H1 (cell line): Measurements from ENCODE around the gene NDNF. TPM values are rescaled to one million over a fixed set of nuclear protein-coding genes. Genes with fewer than 3 reads are reported as not detected.

ENCODE experiments used
- CHD7 ChIP-seq: fragments of 300-600 bp; sonication (generic); IDR thresholded peaks from 2 replicates; pipeline ENCODE4 v1.7.1; 2012; ENCODE audit warnings: low read length, moderate library complexity, mild to moderate bottlenecking, inconsistent platforms; ENCODE audit not compliant: insufficient replicate concordance
- HDAC2 ChIP-seq, 2 experiments: fragments of 300-600 bp in 1 of 2; sonication (generic) in 1 of 2; IDR thresholded peaks; 2 replicates each; pipeline ENCODE4 v1.6.1; 2011 to 2012; ENCODE audit warnings: low read depth in 2 of 2, low read length in 2 of 2, mild to moderate bottlenecking in 2 of 2, moderate library complexity in 2 of 2, borderline replicate concordance in 1 of 2, inconsistent platforms in 1 of 2
- HDAC6 ChIP-seq: IDR thresholded peaks from one replicate; pipeline ENCODE4 v1.7.1; 2012; ENCODE audit warnings: low read depth, mild to moderate bottlenecking, inconsistent platforms, low read length, moderate library complexity
- JUN ChIP-seq: IDR thresholded peaks from 2 replicates; pipeline ENCODE4 v1.6.1; 2011; ENCODE audit warnings: low read depth, mild to moderate bottlenecking, improper control_type of control experiment, low read length
- POLR2AphosphoS5 ChIP-seq: IDR thresholded peaks from 2 replicates; pipeline ENCODE4 v1.6.1; 2011; ENCODE audit warnings: low read depth, low read length
- RNF2 ChIP-seq: fragments of 200-900, 300-1000 bp; sonication (generic); IDR thresholded peaks from 2 replicates; pipeline ENCODE4 v1.7.1; 2016; ENCODE audit warnings: borderline replicate concordance, low read depth, mild to moderate bottlenecking, antibody characterized with exemption, low read length; ENCODE audit not compliant: poor library complexity, severe bottlenecking; ENCODE audit errors: missing control alignments
- SAP30 ChIP-seq: fragments of 300-600 bp; sonication (generic); IDR thresholded peaks from 2 replicates; pipeline ENCODE4 v1.7.1; 2012; ENCODE audit warnings: low read length, moderate library complexity, mild to moderate bottlenecking, inconsistent platforms; ENCODE audit not compliant: insufficient read depth, insufficient replicate concordance
- SIX5 ChIP-seq: IDR thresholded peaks from 2 replicates; pipeline ENCODE4 v1.6.1; 2011; ENCODE audit warnings: mild to moderate bottlenecking, low read depth, low read length
- SP1 ChIP-seq: IDR thresholded peaks from 2 replicates; pipeline ENCODE4 v1.6.1; 2011; ENCODE audit warnings: low read depth, low read length
- TBP ChIP-seq: IDR thresholded peaks from 2 replicates; pipeline ENCODE4 v1.6.1; 2011; ENCODE audit warnings: low read depth, low read length, improper control_type of control experiment
- TEAD4 ChIP-seq: IDR thresholded peaks from 2 replicates; pipeline ENCODE4 v1.6.1; 2012; ENCODE audit warnings: low read depth, low read length, inconsistent platforms, mixed read lengths
- YY1 ChIP-seq: IDR thresholded peaks from 2 replicates; pipeline ENCODE4 v1.6.1; 2011; ENCODE audit warnings: low read depth, mild to moderate bottlenecking, low read length
- polyA plus RNA-seq, 7 experiments: library from polyadenylated mRNA; depleted of rRNA in 3 of 7; stranded (reverse) in 5 of 7; unstranded in 2 of 7; fragments of >200 nt in 5 of 7; fragments of 200-250 nt in 2 of 7; gene quantifications; 1 replicate in 5 of 7; 2 replicates in 1 of 7; 4 replicates in 1 of 7; pipeline versions ENCODE4 v1.2.1 to v1.2.3, GENCODE V29; 2011 to 2013; ENCODE audit warnings: missing spikeins in 2 of 7, mixed read lengths in 2 of 7
- total RNA-seq: library from RNA; stranded (reverse); fragmentation: NEBNext Ultra II Directional; extraction: Animal tissue kit (Norgen Biotek cat#: 25700); gene quantifications from 2 replicates; pipeline ENCODE4 v1.2.1, GENCODE V29; 2021

Gene NDNF
- total and polyA plus RNA-seq, 2 of the 8 experiments (the other 6 are each of a cell fraction or from before 2014, with no cell fraction given): 0.70 to 1.6 TPM

GRCh38 chr4:121015421-121015820, 56.9 kb downstream of the NDNF start (continued):
- TF ChIP-seq CHD7 (no peak), TBP (no peak), SIX5 (no peak), POLR2AphosphoS5 (no peak), YY1 (no peak), HDAC2 (IDR thresholded peaks at IDR 0.05; ENCODE audit: borderline replicate concordance in 1 of 2, low read depth in 2 of 2, low read length in 2 of 2) (no peak), TEAD4 (no peak), JUN (no peak), SP1 (no peak), HDAC6 (no peak), RNF2 (no peak), SAP30 (no peak)
